Hepatocyte (in vitro differentiated cells): Measurements from ENCODE around the gene CDR2L. TPM values are rescaled to one million over a fixed set of nuclear protein-coding genes. Genes with fewer than 3 reads are reported as not detected.

ENCODE experiments used
- DNase-seq: peaks from one replicate; pipeline ENCODE4 v3.0.0-alpha.2; 2016; ENCODE audit warnings: low spot score
- H2AFZ ChIP-seq: fragments of 200-600 bp; sonication (generic); 2 replicates; pipeline ENCODE4 v1.6.0; 2016; ENCODE audit warnings: antibody characterized with exemption, mild to moderate bottlenecking
- H3K27ac ChIP-seq: fragments of 200-600 bp; sonication (generic); 2 replicates; pipeline ENCODE4 v1.5.1; 2016; ENCODE audit warnings: mild to moderate bottlenecking
- H3K27me3 ChIP-seq: fragments of 200-600 bp; sonication (generic); 2 replicates; pipeline ENCODE4 v1.6.1; 2016
- H3K36me3 ChIP-seq: fragments of 200-600 bp; sonication (generic); replicated peaks from 2 replicates; pipeline ENCODE4 v1.5.1; 2016; ENCODE audit warnings: low read depth; ENCODE audit not compliant: insufficient read depth
- H3K4me1 ChIP-seq: fragments of 200-600 bp; sonication (generic); 2 replicates; pipeline ENCODE4 v1.5.1; 2016; ENCODE audit warnings: mild to moderate bottlenecking, moderate library complexity; ENCODE audit not compliant: insufficient read depth
- H3K4me2 ChIP-seq: fragments of 200-600 bp; sonication (generic); 2 replicates; pipeline ENCODE4 v1.6.0; 2016
- H3K4me3 ChIP-seq: fragments of 200-600 bp; sonication (generic); 2 replicates; pipeline ENCODE4 v1.5.1; 2016; ENCODE audit warnings: mild to moderate bottlenecking
- H3K79me2 ChIP-seq: fragments of 200-600 bp; sonication (generic); 2 replicates; pipeline ENCODE4 v1.6.0; 2017; ENCODE audit warnings: mild to moderate bottlenecking
- H3K9me2 ChIP-seq: fragments of 200-600 bp; sonication (generic); replicated peaks from 2 replicates; pipeline ENCODE4 v1.6.0; 2017; ENCODE audit warnings: mild to moderate bottlenecking; ENCODE audit not compliant: insufficient read depth
- H3K9me3 ChIP-seq: fragments of 200-600 bp; sonication (generic); 2 replicates; pipeline ENCODE4 v1.5.1; 2016; ENCODE audit warnings: low read depth, mild to moderate bottlenecking
- H4K20me1 ChIP-seq: fragments of 200-600 bp; sonication (generic); 2 replicates; pipeline ENCODE4 v1.6.0; 2016; ENCODE audit warnings: mild to moderate bottlenecking; ENCODE audit not compliant: insufficient read depth, poor library complexity, severe bottlenecking
- CTCF ChIP-seq: fragments of 200-600 bp; sonication (generic); IDR thresholded peaks from 2 replicates; pipeline ENCODE4 v1.5.1; 2016; ENCODE audit warnings: antibody characterized with exemption, mild to moderate bottlenecking; ENCODE audit not compliant: poor library complexity
- EZH2 ChIP-seq: fragments of 200-600 bp; sonication (generic); IDR thresholded peaks from 2 replicates; pipeline ENCODE4 v1.6.1; 2016; ENCODE audit warnings: antibody characterized with exemption, mild to moderate bottlenecking, borderline replicate concordance
- EZH2phosphoT487 ChIP-seq: fragments of 200-600 bp; sonication (generic); IDR thresholded peaks from one replicate; pipeline ENCODE4 v1.6.1; 2018; ENCODE audit warnings: antibody characterized with exemption, mild to moderate bottlenecking, low read depth, moderate library complexity; ENCODE audit not compliant: unreplicated experiment, severe bottlenecking
- WGBS: methylation state at CpG from one replicate; pipeline ENCODE4 v1.1.6; 2016; ENCODE audit warnings: low lambda C conversion rate; ENCODE audit errors: missing lambda C conversion rate; 5-methylcytosine and 5-hydroxymethylcytosine counted together
- polyA plus RNA-seq: library from polyadenylated mRNA; unstranded; fragments of >200 nt; fragmentation: Nextera tagmentation; extraction: Ambion mirVana; gene quantifications from 2 replicates; pipeline ENCODE4 v1.2.1, GENCODE V29; 2016
- total RNA-seq: library from RNA; depleted of rRNA; stranded (reverse); fragments of >200 nt; gene quantifications from 2 replicates; pipeline ENCODE4 v1.2.3, GENCODE V29; 2014

Gene CDR2L
- total and polyA plus RNA-seq, 2 experiments from 2014 or later = 16.4 to 17.0 TPM

- 88% methylated on average over 3 of the region's 3 CpGs for WGBS
- no peaks in the 10 kb centered on the region for H3K79me2 ChIP-seq
- H3K9me3 ChIP-seq = no peaks in the 10 kb centered on the region
- H3K36me3 ChIP-seq = no peaks in the 10 kb centered on the region
- H2AFZ ChIP-seq = no peak overlapping the region
- TF ChIP-seq EZH2 (no peak), CTCF (no peak), EZH2phosphoT487 (no peak)
- H3K4me3 ChIP-seq = no peak overlapping the region
- no peak for DNase-seq
- H3K27ac ChIP-seq = no peak overlapping the region
- no peak overlapping the region for H3K4me2 ChIP-seq
- no peaks in the 10 kb centered on the region for H4K20me1 ChIP-seq
- no peaks in the 10 kb centered on the region for H3K9me2 ChIP-seq
- peaks cover 10% of the 10 kb centered on the region for H3K4me1 ChIP-seq
- H3K27me3 ChIP-seq = peaks cover 11% of the 10 kb centered on the region
Measured at GRCh38 chr17:74977802-74978201, 9.6 kb upstream of the CDR2L start.

- no peaks in the 10 kb centered on the region for H3K79me2 ChIP-seq
- no peak for DNase-seq
- TF ChIP-seq CTCF (no peak), EZH2phosphoT487 (no peak), EZH2 (no peak)
- H3K36me3 ChIP-seq = no peaks in the 10 kb centered on the region
- H3K27ac ChIP-seq = no peak overlapping the region
- H3K27me3 ChIP-seq = peaks cover 7% of the 10 kb centered on the region
- WGBS = 82% methylated on average over 3 of the region's 3 CpGs
- peaks cover 6% of the 10 kb centered on the region for H3K4me1 ChIP-seq
- H4K20me1 ChIP-seq = no peaks in the 10 kb centered on the region
- H3K9me3 ChIP-seq = no peaks in the 10 kb centered on the region
- H2AFZ ChIP-seq = no peak overlapping the region
- no peaks in the 10 kb centered on the region for H3K9me2 ChIP-seq
- H3K4me3 ChIP-seq = no peak overlapping the region
- H3K4me2 ChIP-seq = no peak overlapping the region
Measured at GRCh38 chr17:74978240-74978639, 9.2 kb upstream of the CDR2L start.

- Histone ChIP-seq H3K4me1 (peaks cover 6% of the 10 kb centered on the region), H2AFZ (no peak overlapping the region), H3K27ac (no peak overlapping the region), H4K20me1 (no peaks in the 10 kb centered on the region), H3K4me2 (no peak overlapping the region), H3K9me2 (no peaks in the 10 kb centered on the region), H3K4me3 (no peak overlapping the region), H3K27me3 (peaks cover 2% of the 10 kb centered on the region), H3K36me3 (no peaks in the 10 kb centered on the region), H3K79me2 (peaks cover 5% of the 10 kb centered on the region), H3K9me3 (no peaks in the 10 kb centered on the region)
- no peak for DNase-seq
- TF ChIP-seq EZH2phosphoT487 = no peak
- TF ChIP-seq EZH2 = no peak
- no peak for TF ChIP-seq CTCF
- 80% methylated on average over 17 of the region's 17 CpGs for WGBS
Measured at GRCh38 chr17:74979408-74980146, 7.9 kb upstream of the CDR2L start.
